Gastrocnemius medialis (tissue), 4 donors: Measurements from ENCODE around the gene KIF17. TPM values are rescaled to one million over a fixed set of nuclear protein-coding genes. Genes with fewer than 3 reads are reported as not detected.
A peak's percentile ranks its signal among the peaks of the same experiment; 100 is the strongest.

Source experiments
- ATAC-seq, 2 donors: fragments of 150-250 bp; one replicate each; pipeline ENCODE4 v1.9.1; 2016
- DNase-seq, 2 donors: peaks; one replicate each; pipeline ENCODE4 v3.0.0-alpha.2; 2019
- H3K27ac ChIP-seq, 4 donors: fragments of 200-600 bp; sonication (generic); 1 replicate in 1 of 4; 2 replicates in 3 of 4; pipeline ENCODE4 v1.5.1; 2016 to 2018; ENCODE audit warnings: mild to moderate bottlenecking in 2 of 4, moderate library complexity in 1 of 4
- H3K27me3 ChIP-seq, 3 donors: fragments of 200-600 bp; sonication (generic) in 2 of 3; 1 replicate in 1 of 3; 2 replicates in 2 of 3; pipeline versions ENCODE4 v1.5.1 to v1.6.0; 2016 to 2019; ENCODE audit warnings: mild to moderate bottlenecking in 1 of 3, moderate library complexity in 1 of 3
- H3K36me3 ChIP-seq, 2 donors: fragments of 200-600 bp; sonication (generic) in 1 of 2; one replicate each; pipeline ENCODE4 v1.5.1; 2017 to 2018
- H3K4me1 ChIP-seq, 2 donors: fragments of 200-600 bp; sonication (generic) in 1 of 2; one replicate each; pipeline ENCODE4 v1.5.1; 2016 to 2017; ENCODE audit warnings: mild to moderate bottlenecking in 2 of 2
- H3K4me3 ChIP-seq, 4 donors: fragments of 200-600 bp; sonication (generic) in 3 of 4; 1 replicate in 1 of 4; 2 replicates in 3 of 4; pipeline ENCODE4 v1.5.1; 2016 to 2019; ENCODE audit warnings: mild to moderate bottlenecking in 2 of 4
- H3K9me3 ChIP-seq, 3 donors: fragments of 200-600 bp; sonication (generic) in 2 of 3; 1 replicate in 1 of 3; 2 replicates in 2 of 3; pipeline ENCODE4 v1.5.1; 2016 to 2019
- POLR2A ChIP-seq, 2 donors: fragments of 450-650 bp; IDR thresholded peaks; one replicate each; pipeline ENCODE4 v1.6.1; 2017; ENCODE audit warnings: antibody characterized with exemption in 2 of 2, mild to moderate bottlenecking in 2 of 2, moderate library complexity in 2 of 2
- in situ Hi-C, 4 donors: fragments of 200-750 bp; cut with MboI; loops; one replicate each; pipeline versions ENCODE4 v1.15.0 to v1.8.0; 2017; ENCODE audit warnings: low sequenced_read_pairs in 4 of 4
- intact Hi-C: fragments of 100-400 bp; cut with DNase I; formaldehyde crosslinking; loops from one replicate; pipeline ENCODE4 v1.15.1; 2023; ENCODE audit warnings: low total_unique reads
- total RNA-seq, 4 donors: library from RNA; depleted of rRNA; stranded (reverse); fragments of >200 nt; gene quantifications; one replicate each; pipeline versions ENCODE4 v1.1.0 to v1.2.3, GENCODE V29; 2016
- TF ChIP-seq, protein P1 (sequence below), 5 experiments: fragments of 450-650 bp in 3 of 5; fragments of 200-600 bp in 2 of 5; sonication (generic) in 2 of 5; IDR thresholded peaks in 4 of 5; conservative IDR thresholded peaks in 1 of 5; 1 replicate in 4 of 5; 2 replicates in 1 of 5; pipeline ENCODE4 v1.5.1; 2016 to 2019; ENCODE audit warnings: antibody characterized with exemption in 5 of 5, mild to moderate bottlenecking in 3 of 5, moderate library complexity in 3 of 5

Gene KIF17
- total RNA-seq, 4 donors from 2014 or later, result 2.6 to 3.8 (median 3.0) TPM

DNA sequence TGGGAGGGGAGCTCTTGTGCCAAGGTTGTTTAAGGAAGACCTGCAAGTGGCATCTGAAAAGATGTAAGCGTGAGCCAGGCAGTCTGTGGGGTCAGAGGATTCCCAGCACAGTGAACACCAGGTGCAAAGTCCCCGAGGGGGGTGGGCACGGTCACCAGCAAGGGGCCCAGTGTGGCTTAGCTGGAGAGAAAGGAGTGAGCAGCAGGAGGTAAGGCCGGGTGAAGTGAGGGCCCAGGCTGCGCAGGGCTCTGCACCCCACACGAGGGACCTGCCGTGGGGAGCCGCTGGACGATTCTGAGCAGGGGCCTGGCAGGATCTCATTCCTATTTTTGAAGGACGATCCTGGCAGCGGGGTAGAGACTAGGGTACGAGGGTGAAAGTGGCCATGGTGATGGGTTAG is 60.8 kb downstream of the KIF17 start:
- Histone ChIP-seq H3K27ac (peak overlapping the region in 2 of 4 donors; percentile 70 to 76), H3K4me3 (no peak overlapping the region), H3K4me1 (peaks cover 33 to 41% of the 10 kb centered on the region in 2 donors), H3K9me3 (no peaks in the 10 kb centered on the region), H3K36me3 (peaks cover 0 to 50% of the 10 kb centered on the region in 2 donors), H3K27me3 (no peaks in the 10 kb centered on the region)
- TF ChIP-seq, protein P1, sequence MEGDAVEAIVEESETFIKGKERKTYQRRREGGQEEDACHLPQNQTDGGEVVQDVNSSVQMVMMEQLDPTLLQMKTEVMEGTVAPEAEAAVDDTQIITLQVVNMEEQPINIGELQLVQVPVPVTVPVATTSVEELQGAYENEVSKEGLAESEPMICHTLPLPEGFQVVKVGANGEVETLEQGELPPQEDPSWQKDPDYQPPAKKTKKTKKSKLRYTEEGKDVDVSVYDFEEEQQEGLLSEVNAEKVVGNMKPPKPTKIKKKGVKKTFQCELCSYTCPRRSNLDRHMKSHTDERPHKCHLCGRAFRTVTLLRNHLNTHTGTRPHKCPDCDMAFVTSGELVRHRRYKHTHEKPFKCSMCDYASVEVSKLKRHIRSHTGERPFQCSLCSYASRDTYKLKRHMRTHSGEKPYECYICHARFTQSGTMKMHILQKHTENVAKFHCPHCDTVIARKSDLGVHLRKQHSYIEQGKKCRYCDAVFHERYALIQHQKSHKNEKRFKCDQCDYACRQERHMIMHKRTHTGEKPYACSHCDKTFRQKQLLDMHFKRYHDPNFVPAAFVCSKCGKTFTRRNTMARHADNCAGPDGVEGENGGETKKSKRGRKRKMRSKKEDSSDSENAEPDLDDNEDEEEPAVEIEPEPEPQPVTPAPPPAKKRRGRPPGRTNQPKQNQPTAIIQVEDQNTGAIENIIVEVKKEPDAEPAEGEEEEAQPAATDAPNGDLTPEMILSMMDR (IDR thresholded peaks at IDR 0.05 in 4 of 5, conservative IDR thresholded peaks at IDR 0.05 in 1 of 5), result no peak
- TF ChIP-seq POLR2A (IDR thresholded peaks at IDR 0.05), result no peak
- ATAC-seq, result no peak
- no peak for DNase-seq
- intact Hi-C loops, result no loop called here
- in situ Hi-C loops, result no loop called here

DNA sequence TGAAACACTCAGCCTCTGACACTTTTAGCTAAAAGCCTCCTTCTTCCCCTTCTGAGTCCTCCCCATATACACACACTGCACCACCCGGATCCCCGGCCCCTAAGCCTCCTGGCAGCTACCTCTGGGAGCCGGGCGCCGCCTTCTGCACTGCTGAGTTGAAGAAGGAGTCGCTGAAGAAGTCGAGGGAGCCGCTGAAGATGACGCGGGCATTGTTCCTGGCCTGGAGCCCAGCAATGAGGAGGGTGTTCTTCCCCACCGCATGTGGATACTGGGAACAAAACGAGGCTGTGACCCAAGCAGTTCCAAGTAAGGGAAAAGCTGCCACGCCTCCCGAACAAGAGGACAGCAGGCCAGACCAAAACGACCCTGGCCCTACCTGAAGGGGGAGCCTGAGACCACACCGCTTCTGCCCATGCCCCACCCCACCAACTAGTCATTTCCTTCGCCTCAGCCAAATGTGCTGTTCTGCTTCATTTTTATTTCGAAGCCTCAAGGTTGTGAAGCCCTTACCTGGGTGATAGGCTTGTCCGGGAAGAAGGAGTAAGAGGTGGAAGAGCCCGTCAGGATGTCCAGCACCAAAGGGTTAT is 63.6 kb downstream of the KIF17 start:
- peak overlapping the region; percentile 40 to 72 (median 68) for H3K27ac ChIP-seq
- intact Hi-C loops, result no loop called here
- in situ Hi-C loops, result no loop called here

DNA sequence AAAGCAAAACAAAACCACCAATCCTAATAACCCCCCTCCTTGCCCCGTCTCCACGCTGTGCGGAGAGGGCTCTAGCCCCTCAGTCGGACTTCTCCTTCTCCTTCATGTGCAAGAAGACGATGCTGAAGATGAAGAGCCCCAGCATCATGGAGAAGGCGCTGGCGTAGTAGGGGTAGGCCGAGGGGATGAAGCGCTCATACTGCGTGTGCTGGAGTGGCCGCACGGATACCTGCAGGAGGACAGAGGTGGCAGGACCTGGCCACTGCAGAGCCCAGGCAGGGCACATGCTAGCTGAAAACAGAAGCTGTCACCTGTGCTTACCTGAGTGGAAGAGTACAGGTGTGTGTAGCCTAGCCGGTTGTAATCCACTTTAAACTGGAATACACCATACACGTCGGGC is 65.5 kb downstream of the KIF17 start:
- Histone ChIP-seq H3K27ac (no peak overlapping the region), H3K27me3 (no peaks in the 10 kb centered on the region), H3K9me3 (no peaks in the 10 kb centered on the region), H3K4me3 (no peak overlapping the region), H3K4me1 (peaks cover 0 to 4% of the 10 kb centered on the region in 2 donors), H3K36me3 (peaks cover 0 to 93% of the 10 kb centered on the region in 2 donors)
- intact Hi-C loops (no loop called here), in situ Hi-C loops (no loop called here)
- DNase-seq (no peak), ATAC-seq (no peak)
- no peak for TF ChIP-seq POLR2A (IDR thresholded peaks at IDR 0.05)
- TF ChIP-seq, protein P1 (IDR thresholded peaks at IDR 0.05 in 4 of 5, conservative IDR thresholded peaks at IDR 0.05 in 1 of 5), result no peak

More for the DNA sequence above, 63.6 kb downstream of the KIF17 start:
- H3K27me3 ChIP-seq, result no peaks in the 10 kb centered on the region
- peak; percentile 16 to 74 for DNase-seq
- H3K36me3 ChIP-seq, result peaks cover 0 to 75% of the 10 kb centered on the region in 2 donors
- no peaks in the 10 kb centered on the region for H3K9me3 ChIP-seq
- no peak overlapping the region for H3K4me3 ChIP-seq
- H3K4me1 ChIP-seq, result peaks cover 14 to 21% of the 10 kb centered on the region in 2 donors
- TF ChIP-seq POLR2A (IDR thresholded peaks at IDR 0.05), result no peak
- TF ChIP-seq, protein P1 (IDR thresholded peaks at IDR 0.05 in 4 of 5, conservative IDR thresholded peaks at IDR 0.05 in 1 of 5), result no peak
- ATAC-seq, result peak; percentile 59 to 74

DNA sequence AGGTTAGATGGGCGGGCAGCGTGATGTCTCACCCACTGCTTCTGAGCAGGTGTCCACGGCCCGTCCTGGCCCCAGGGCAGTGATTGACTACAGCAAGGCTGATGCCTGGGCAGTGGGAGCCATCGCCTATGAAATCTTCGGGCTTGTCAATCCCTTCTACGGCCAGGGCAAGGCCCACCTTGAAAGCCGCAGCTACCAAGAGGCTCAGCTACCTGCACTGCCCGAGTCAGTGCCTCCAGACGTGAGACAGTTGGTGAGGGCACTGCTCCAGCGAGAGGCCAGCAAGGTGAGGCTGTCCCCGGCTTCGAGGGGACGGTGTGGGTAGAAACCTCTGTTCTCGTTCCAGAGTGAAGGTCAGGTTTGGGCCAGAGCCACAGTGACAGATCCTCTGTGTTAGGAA is 68.9 kb downstream of the KIF17 start:
- no peak for ATAC-seq
- in situ Hi-C loops, result no loop called here

More for the DNA sequence above, 68.9 kb downstream of the KIF17 start:
- intact Hi-C loops, result no loop called here
- no peak for TF ChIP-seq POLR2A (IDR thresholded peaks at IDR 0.05)
- TF ChIP-seq, protein P1 (IDR thresholded peaks at IDR 0.05 in 4 of 5, conservative IDR thresholded peaks at IDR 0.05 in 1 of 5), result no peak
- Histone ChIP-seq H3K36me3 (peaks cover 0 to 84% of the 10 kb centered on the region in 2 donors), H3K27ac (no peak overlapping the region), H3K9me3 (no peaks in the 10 kb centered on the region), H3K27me3 (no peaks in the 10 kb centered on the region), H3K4me3 (no peak overlapping the region), H3K4me1 (no peaks in the 10 kb centered on the region)
- DNase-seq, result no peak
